ENCODE results near the gene LPAR2.
A peak's percentile ranks its signal among the peaks of the same experiment; 100 is the strongest.
"Not testable (repeated sequence)": the region's sequence is repeated elsewhere in the genome, so short reads cannot be mapped to it uniquely, and the experiment has no call there.

Gene LPAR2

DNA sequence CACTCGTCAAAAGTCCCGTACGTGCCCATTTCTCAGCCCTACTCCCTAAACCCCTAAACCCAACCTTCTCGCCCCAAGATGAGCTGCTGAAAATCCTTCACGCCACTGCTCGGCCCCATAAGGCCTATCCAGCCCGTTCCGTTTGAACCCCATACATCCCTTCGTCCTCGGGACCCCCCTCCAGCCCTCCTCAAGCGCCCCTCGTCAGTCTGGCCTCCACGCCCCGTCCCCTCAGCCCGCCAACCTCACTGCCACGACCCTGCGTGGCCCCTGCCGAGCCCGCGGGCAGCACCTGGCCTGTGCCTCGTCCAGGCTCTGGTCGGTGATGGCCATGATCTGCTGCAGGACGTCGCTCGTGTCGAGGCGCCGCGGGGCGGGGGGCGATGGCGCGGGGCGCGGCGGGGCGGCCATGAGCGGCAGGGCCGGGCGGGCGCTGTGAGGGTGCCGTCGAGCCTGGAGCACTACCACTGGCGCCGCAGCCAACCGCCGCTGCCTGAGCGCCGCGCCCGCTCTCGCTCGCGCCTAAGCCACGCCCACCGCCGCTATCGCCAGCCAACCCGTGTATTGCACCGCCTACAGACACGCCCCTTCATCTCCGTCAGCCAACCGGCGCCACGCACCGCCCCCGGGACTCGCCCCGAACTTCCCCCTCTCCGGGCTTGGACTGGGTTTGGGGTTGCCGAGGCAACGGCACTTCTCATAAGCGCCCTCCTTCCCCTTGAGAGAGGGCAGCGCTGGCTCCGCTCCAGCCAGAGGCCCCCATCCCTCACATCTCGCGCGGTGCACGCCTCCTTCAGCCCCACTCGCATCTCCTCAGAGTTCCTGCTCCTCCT, 9.6 kb downstream of the LPAR2 start, which contains the start of gene PBX4:
TSS of gene PBX4 (minus strand) at position 469 of the 833 bp plus-strand sequence. CDS start at position 411, 58 bp downstream.
- no peak within 1 kb of the TSS for H3K27ac ChIP-seq (ENCODE audit: low read depth, low read length)

DNA sequence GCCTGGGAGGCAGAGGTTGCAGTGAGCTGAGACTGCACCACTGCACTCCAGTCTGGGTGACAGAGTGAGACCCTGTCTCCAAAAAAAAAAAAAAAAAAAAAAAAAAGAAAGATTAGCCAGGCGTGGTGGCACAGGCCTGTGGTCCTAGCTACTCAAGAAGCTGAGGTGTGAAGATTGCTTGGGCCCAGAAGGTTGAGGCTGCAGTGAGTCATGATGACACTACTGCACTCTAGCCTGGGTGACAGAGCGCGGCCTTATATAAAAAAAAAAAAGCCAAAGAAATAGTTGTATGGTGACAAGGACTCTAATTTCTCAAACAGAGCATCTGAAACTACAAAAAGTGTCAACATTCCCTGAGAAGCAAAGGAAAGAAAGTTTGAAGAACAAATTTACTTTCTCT, 12.9 kb downstream of the LPAR2 start:
- Histone ChIP-seq H2BK15ac (replicated peaks; ENCODE audit: low read depth) (no peak overlapping the region), H3K4me2 (ENCODE audit: low read length) (no peak overlapping the region), H3K27ac (ENCODE audit: low read depth, low read length) (no peak overlapping the region), H3K4me3 (ENCODE audit: low read length) (no peak overlapping the region), H3K9ac (ENCODE audit: low read length) (no peak overlapping the region), H3K56ac (ENCODE audit: low read length) (no peak overlapping the region), H3K79me2 (ENCODE audit: control insufficient read depth, insufficient read depth, low read length) (no peaks in the 10 kb centered on the region), H3K36me3 (ENCODE audit: control insufficient read depth, insufficient read depth, low read length) (no peaks in the 10 kb centered on the region), H2BK120ac (ENCODE audit: low read depth, low read length) (no peak overlapping the region), H3K4me1 (ENCODE audit: control insufficient read depth, low read depth, low read length) (no peaks in the 10 kb centered on the region), H3K4ac (ENCODE audit: low read depth, low read length) (no peak overlapping the region), H4K5ac (ENCODE audit: low read length) (no peak overlapping the region), H3K23ac (ENCODE audit: low read length) (no peak overlapping the region), H2AK5ac (ENCODE audit: low read length) (no peak overlapping the region), H4K8ac (ENCODE audit: low read depth, low read length) (no peak overlapping the region), H2BK5ac (ENCODE audit: low read length) (no peak overlapping the region), H3K18ac (ENCODE audit: low read length) (no peak overlapping the region), H3K79me1 (ENCODE audit: low read length) (no peaks in the 10 kb centered on the region), H3K27me3 (ENCODE audit: insufficient read depth, low read length, poor library complexity) (no peaks in the 10 kb centered on the region)
- no CpG with 5 or more reads among the region's 3 CpGs for WGBS (ENCODE audit: extremely low coverage, insufficient coverage, low lambda C conversion rate)
- DNase-seq = no peak

More for the DNA sequence above, 9.6 kb downstream of the LPAR2 start, which contains the start of gene PBX4:
- peak within 1 kb of the TSS; percentile 30 for H3K4me3 ChIP-seq (ENCODE audit: low read length)
- H3K36me3 ChIP-seq (ENCODE audit: control insufficient read depth, insufficient read depth, low read length) = no peaks in the 10 kb centered on the region
- H3K23ac ChIP-seq (ENCODE audit: low read length) = no peak within 1 kb of the TSS
- no peaks in the 10 kb centered on the region for H3K27me3 ChIP-seq (ENCODE audit: insufficient read depth, low read length, poor library complexity)
- H2BK120ac ChIP-seq (ENCODE audit: low read depth, low read length) = no peak within 1 kb of the TSS
- H2AK5ac ChIP-seq (ENCODE audit: low read length) = no peak within 1 kb of the TSS
- H3K79me2 ChIP-seq (ENCODE audit: control insufficient read depth, insufficient read depth, low read length) = no peaks in the 10 kb centered on the region
- no peak within 1 kb of the TSS for H3K4ac ChIP-seq (ENCODE audit: low read depth, low read length)
- peak within 1 kb of the TSS; percentile 96 for H3K56ac ChIP-seq (ENCODE audit: low read length)
- no peaks in the 10 kb centered on the region for H3K4me1 ChIP-seq (ENCODE audit: control insufficient read depth, low read depth, low read length)
- peak; percentile 98 for DNase-seq
- H2BK15ac ChIP-seq (replicated peaks; ENCODE audit: low read depth) = no peak within 1 kb of the TSS
- WGBS (ENCODE audit: extremely low coverage, insufficient coverage, low lambda C conversion rate) = no CpG with 5 or more reads among the region's 80 CpGs
- peak within 1 kb of the TSS; percentile 81 for H3K9ac ChIP-seq (ENCODE audit: low read length)
- H3K79me1 ChIP-seq (ENCODE audit: low read length) = no peaks in the 10 kb centered on the region
- no peak within 1 kb of the TSS for H4K5ac ChIP-seq (ENCODE audit: low read length)
- H4K8ac ChIP-seq (ENCODE audit: low read depth, low read length) = no peak within 1 kb of the TSS
- no peak within 1 kb of the TSS for H3K18ac ChIP-seq (ENCODE audit: low read length)
- H2BK5ac ChIP-seq (ENCODE audit: low read length) = no peak within 1 kb of the TSS
- H3K4me2 ChIP-seq (ENCODE audit: low read length) = peak within 1 kb of the TSS; percentile 68

DNA sequence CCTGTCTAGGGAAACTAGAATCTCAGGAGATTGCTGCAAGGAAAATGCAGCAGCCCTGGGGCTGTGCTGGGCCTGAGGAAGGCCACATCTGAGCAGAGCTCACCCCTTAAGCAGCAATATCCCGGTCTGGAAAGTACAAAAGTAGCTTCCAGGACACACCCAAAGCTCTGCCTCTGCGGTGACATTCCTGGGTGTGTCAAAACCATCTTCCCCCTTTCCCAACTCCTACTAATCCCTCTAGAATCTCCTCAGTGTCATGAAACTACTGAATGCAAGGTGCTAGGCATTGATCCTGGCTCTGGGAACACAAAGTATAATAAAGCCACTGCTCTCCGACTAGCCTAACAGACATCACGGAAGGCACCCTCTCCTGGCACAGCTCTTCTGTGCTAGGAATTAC, 14.5 kb downstream of the LPAR2 start:
- Histone ChIP-seq H2BK15ac (replicated peaks; ENCODE audit: low read depth) (no peak overlapping the region), H3K9ac (ENCODE audit: low read length) (no peak overlapping the region), H3K4me3 (ENCODE audit: low read length) (no peak overlapping the region), H3K27me3 (ENCODE audit: insufficient read depth, low read length, poor library complexity) (no peaks in the 10 kb centered on the region), H3K4ac (ENCODE audit: low read depth, low read length) (no peak overlapping the region), H3K4me1 (ENCODE audit: control insufficient read depth, low read depth, low read length) (no peaks in the 10 kb centered on the region), H3K4me2 (ENCODE audit: low read length) (no peak overlapping the region), H3K36me3 (ENCODE audit: control insufficient read depth, insufficient read depth, low read length) (no peaks in the 10 kb centered on the region), H3K18ac (ENCODE audit: low read length) (no peak overlapping the region), H2AK5ac (ENCODE audit: low read length) (no peak overlapping the region), H3K79me2 (ENCODE audit: control insufficient read depth, insufficient read depth, low read length) (no peaks in the 10 kb centered on the region), H2BK5ac (ENCODE audit: low read length) (no peak overlapping the region), H3K56ac (ENCODE audit: low read length) (no peak overlapping the region), H4K5ac (ENCODE audit: low read length) (no peak overlapping the region), H3K23ac (ENCODE audit: low read length) (no peak overlapping the region), H2BK120ac (ENCODE audit: low read depth, low read length) (no peak overlapping the region), H3K79me1 (ENCODE audit: low read length) (no peaks in the 10 kb centered on the region), H3K27ac (ENCODE audit: low read depth, low read length) (no peak overlapping the region), H4K8ac (ENCODE audit: low read depth, low read length) (no peak overlapping the region)
- WGBS (ENCODE audit: extremely low coverage, insufficient coverage, low lambda C conversion rate) = no CpG with 5 or more reads among the region's 4 CpGs
- DNase-seq = no peak

- no CpG with 5 or more reads among the region's 10 CpGs for WGBS (ENCODE audit: extremely low coverage, insufficient coverage, low lambda C conversion rate)
- Histone ChIP-seq H4K5ac (ENCODE audit: low read length) (no peak overlapping the region), H3K4me2 (ENCODE audit: low read length) (no peak overlapping the region), H3K18ac (ENCODE audit: low read length) (no peak overlapping the region), H2AK5ac (ENCODE audit: low read length) (no peak overlapping the region), H3K4ac (ENCODE audit: low read depth, low read length) (no peak overlapping the region), H3K27me3 (ENCODE audit: insufficient read depth, low read length, poor library complexity) (no peaks in the 10 kb centered on the region), H3K79me2 (ENCODE audit: control insufficient read depth, insufficient read depth, low read length) (no peaks in the 10 kb centered on the region), H4K8ac (ENCODE audit: low read depth, low read length) (no peak overlapping the region), H3K56ac (ENCODE audit: low read length) (no peak overlapping the region), H2BK15ac (replicated peaks; ENCODE audit: low read depth) (no peak overlapping the region), H3K79me1 (ENCODE audit: low read length) (no peaks in the 10 kb centered on the region), H3K23ac (ENCODE audit: low read length) (no peak overlapping the region), H3K4me3 (ENCODE audit: low read length) (no peak overlapping the region), H3K27ac (ENCODE audit: low read depth, low read length) (no peak overlapping the region), H3K36me3 (ENCODE audit: control insufficient read depth, insufficient read depth, low read length) (no peaks in the 10 kb centered on the region), H2BK120ac (ENCODE audit: low read depth, low read length) (no peak overlapping the region), H3K4me1 (ENCODE audit: control insufficient read depth, low read depth, low read length) (no peaks in the 10 kb centered on the region), H3K9ac (ENCODE audit: low read length) (no peak overlapping the region), H2BK5ac (ENCODE audit: low read length) (no peak overlapping the region)
- DNase-seq = no peak
Measured at GRCh38 chr19:19610376-19611202, 17.4 kb downstream of the LPAR2 start.

GRCh38 chr19:19606686-19607085, 21.3 kb downstream of the LPAR2 start:
- no CpG with 5 or more reads among the region's 8 CpGs for WGBS (ENCODE audit: extremely low coverage, insufficient coverage, low lambda C conversion rate)
- not testable (repeated sequence) for H3K27ac ChIP-seq (ENCODE audit: low read depth, low read length); H3K4me2 ChIP-seq (ENCODE audit: low read length); H3K18ac ChIP-seq (ENCODE audit: low read length); H2BK5ac ChIP-seq (ENCODE audit: low read length); H3K23ac ChIP-seq (ENCODE audit: low read length); H2BK15ac ChIP-seq (replicated peaks; ENCODE audit: low read depth); H3K79me1 ChIP-seq (ENCODE audit: low read length); H4K8ac ChIP-seq (ENCODE audit: low read depth, low read length); H3K36me3 ChIP-seq (ENCODE audit: control insufficient read depth, insufficient read depth, low read length); H3K56ac ChIP-seq (ENCODE audit: low read length); H2AK5ac ChIP-seq (ENCODE audit: low read length); H3K27me3 ChIP-seq (ENCODE audit: insufficient read depth, low read length, poor library complexity); H2BK120ac ChIP-seq (ENCODE audit: low read depth, low read length); H3K9ac ChIP-seq (ENCODE audit: low read length); H3K4me1 ChIP-seq (ENCODE audit: control insufficient read depth, low read depth, low read length); DNase-seq; H3K4ac ChIP-seq (ENCODE audit: low read depth, low read length); H3K4me3 ChIP-seq (ENCODE audit: low read length); H4K5ac ChIP-seq (ENCODE audit: low read length); H3K79me2 ChIP-seq (ENCODE audit: control insufficient read depth, insufficient read depth, low read length)
